ENCODE results near the gene CELF3.
A peak's percentile ranks its signal among the peaks of the same experiment; 100 is the strongest.
"Not testable (repeated sequence)": the region's sequence is repeated elsewhere in the genome, so short reads cannot be mapped to it uniquely, and the experiment has no call there.

The CELF3 gene

DNA sequence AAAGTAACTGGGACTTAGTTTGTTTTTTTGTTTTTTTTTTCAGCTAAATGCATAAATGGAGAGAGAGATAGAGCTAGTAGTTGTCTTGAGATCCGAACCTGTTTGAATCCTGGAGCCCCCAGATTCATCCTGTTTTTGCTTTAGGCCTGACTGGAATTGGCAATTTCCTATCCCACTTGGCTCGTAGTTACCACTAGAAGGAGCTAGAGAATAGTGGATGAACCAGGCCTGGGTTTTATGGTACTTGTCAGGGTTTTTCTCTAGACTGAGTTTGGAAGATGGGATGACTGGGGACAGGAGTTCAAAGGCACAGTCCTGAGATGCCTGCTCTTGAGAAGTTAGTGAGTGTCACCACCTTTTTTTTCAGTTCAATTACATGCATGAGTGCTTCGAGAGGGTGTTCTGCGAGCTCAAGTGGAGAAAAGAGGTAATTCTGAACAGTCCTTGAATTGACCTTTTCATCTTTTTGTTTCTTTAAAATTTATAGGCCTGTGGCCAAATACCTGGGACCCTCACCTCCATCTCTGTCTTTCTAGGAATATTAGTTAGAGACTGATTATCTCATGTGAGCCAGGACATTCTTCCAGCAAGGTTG is 23.4 kb downstream of the CELF3 start:
- no peak for DNase-seq

DNA sequence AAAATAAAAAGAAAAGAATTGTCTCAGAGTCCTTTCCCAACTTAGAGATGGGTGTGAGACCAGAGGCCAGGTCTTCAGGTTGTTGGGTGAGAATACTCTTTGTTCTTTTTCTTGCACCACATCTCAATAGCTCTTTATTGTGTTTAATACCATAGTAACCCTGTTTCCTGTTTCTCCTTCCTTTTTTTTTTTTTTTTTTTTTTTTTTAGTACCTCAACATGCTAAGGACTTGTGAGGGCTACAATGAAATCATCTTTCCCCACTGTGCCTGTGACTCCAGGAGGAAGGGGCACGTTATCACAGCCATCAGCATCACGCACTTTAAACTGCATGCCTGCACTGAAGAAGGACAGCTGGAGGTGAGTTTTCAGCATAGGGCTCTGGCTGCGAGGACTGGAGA is 24.4 kb downstream of the CELF3 start:
- no peak for DNase-seq

DNA sequence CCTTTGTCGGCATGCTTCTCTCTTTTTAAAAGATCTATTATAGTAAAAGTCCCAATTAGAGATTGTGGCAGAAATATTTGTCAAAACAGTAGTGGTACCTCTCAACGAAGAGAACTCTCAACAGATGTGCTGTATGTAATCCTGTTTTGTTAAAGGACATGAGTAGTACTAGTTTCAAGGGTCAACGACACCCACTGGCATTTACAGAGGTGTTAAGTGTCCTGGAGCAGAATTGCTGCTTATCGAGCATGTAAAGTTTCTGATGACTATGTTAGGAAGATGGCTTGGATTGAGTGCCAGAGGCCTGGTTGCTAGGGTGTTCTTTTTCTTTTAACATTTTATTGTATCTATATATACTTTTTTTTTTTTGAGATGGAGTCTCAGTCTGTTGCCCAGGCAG is 27.1 kb downstream of the CELF3 start:
- no peak for DNase-seq

DNA sequence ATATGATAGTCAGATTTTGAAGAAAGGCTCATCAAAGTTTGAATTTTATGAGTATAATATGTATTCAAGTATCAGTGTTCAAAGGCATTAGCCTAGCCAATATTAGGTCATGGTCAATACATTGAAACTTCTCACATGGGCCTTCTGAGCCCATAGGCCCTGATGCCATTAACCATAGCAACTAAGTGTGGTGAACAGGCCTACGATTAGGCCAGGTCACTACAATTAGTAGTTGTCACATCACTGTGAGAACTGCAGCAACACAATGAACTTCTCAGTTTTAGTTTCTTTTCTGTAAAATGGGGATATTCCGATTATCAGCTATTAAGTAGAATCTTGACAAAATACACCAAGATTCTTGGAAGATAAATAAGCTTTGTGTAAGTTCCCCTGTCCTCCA is 30.0 kb downstream of the CELF3 start:
- no peak for DNase-seq

DNA sequence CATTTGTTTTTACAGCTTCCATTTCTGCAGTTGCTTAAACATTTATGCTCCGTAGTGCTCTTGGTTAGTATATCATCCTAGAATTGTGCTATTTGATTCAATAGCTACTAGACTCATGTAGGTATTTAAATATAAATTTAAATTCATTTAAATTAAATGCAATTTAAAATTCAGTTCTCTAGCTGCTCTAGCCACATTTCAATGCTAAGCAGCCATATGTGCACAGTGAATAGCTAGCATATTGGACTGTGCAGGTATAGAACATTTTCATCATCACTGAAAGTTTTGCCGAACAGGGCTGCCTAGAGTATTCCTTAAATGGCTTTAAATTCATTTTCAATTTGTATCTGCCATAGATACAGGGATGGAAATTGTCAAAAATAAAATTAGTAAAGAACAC is 32.5 kb downstream of the CELF3 start:
- no peak for DNase-seq

DNA sequence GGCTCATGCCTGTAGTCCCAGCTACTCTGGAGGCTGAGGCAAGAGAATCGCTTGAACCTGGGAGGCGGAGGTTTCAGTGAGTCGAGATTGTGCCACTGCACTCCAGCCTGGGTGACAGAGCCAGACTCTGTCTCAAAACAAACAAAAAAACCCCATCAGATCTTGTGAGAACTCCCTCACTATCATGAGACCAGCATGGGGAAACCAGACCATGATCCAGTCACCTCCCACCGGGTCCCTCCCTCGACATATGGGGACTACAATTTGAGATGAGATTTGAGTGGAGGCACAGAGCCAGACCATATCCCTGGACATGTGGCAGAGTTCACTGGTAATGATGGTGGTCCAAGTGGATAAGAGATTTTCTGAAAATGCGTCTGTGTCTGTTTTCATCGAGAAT is 33.7 kb downstream of the CELF3 start:
- not testable (repeated sequence) for DNase-seq

DNA sequence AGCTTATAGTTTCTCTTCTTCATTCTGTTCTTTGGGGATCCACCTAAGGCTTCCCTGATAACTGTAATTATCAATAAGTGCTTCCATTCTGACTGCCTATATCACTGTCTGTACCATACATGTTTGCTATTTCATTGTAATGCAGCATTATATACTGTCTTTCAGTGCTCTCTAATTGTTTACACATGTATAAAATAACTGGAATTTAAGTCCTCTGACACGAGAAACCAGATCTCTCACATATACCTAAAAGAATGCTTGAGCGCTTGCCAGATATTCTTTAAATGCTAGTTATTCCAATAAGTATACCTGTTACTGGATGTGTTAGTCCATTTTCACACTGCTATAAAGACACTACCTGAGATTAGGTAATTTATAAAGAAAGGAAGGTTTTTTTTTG is 34.7 kb downstream of the CELF3 start:
- no peak for DNase-seq

DNA sequence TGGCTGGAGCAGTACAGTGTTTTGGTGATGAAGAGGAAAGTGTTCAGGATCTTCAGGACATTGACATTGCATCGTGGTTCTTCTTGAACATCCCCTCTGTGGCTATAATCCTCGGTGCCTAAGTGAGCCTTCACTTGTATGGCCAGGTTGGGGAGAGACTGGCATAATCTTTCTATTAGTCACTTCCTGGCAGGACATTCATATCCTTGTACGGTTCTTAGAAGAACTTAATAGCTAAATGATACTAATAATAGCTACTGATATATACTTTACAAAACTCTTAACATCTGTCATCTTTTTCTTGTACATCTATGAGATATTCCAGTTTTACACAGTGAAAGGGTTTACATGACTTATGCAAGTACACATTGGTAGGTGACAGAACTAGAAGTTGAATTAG is 35.8 kb downstream of the CELF3 start:
- DNase-seq = no peak

DNA sequence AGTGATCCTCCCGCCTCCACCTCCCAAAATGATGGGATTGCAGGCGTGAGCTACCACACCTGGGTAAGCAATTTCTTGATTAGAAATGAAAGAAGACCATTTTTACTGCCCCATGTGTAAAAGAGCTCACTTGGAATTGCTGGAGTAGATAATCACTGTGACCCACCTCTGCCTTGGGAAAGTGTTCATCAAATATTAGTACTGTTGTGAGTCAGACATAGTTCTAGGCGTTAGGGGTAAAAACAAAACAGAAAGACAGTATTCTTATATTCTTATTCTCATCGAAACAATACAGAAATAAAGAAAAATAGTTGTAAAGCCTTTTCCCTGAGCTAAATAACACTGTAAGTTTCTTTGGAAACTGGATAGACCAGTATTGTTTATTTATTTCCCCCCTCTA is 36.2 kb downstream of the CELF3 start:
- no peak for DNase-seq

DNA sequence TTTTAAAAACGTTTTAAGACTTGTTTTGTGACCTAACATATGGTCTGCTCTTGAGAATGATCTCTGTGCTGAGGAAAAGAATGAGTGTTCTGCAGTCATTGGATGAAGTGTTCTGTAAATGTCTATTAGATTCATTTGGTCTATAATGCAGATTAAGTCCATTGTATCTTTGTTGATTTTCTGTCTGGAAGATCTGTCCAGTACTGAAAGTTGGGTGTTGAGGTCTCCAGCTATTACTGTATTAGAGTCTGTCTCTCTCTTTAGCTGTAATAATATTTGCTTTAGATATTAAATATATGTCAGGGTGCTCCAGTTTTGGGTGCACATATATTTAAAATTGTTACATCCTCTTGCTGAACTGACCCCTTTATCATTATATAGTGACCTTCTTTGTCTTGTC is 43.2 kb downstream of the CELF3 start:
- no peak for DNase-seq

DNA sequence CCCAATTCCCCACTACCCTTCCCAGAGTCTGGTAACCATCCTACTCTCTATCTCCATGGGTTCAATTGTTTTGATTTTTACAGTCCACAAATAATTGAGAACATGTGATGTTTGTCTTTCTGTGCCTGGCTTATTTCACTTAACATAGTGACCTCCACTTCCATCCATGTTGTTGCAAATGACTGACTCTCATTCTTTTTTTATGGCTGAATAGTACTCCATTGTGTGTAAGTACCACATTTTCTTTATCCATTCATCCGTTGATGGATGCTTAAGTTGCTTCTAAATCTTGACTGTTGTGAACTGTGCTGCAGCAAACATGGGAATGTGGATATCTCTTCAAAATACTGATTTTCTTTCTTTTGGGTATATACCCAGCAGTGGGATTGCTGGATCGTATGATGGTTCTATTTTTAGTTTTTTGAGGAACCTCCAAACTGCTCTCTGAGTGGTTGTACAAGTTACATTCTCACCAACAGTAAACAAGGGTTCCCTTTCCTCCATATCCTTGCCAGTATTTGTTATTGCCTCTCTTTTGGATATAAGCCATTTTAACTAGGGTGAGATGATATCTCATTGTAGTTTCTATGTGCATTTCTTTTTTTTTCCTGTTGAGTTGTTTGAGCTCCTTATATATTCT is 46.4 kb downstream of the CELF3 start:
- not testable (repeated sequence) for DNase-seq

DNA sequence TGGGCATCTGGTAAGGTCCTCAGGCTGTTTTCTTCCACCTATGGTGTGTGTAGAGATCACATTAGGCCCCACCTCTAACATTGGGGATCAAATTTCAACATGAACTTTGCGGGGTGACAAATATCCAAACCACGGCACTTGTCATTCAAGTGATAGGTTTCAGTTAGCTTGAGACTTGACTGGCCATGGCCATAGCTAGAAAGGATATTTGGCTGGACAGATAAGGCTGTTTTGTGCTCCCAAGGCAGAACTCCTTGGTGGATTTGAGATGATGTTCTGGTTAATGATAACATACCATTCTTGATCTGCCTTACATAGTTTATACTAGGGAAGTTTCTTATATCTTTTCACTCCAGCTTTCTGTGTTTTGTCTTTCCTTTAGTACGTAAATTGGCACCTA is 48.5 kb downstream of the CELF3 start:
- DNase-seq = no peak

DNA sequence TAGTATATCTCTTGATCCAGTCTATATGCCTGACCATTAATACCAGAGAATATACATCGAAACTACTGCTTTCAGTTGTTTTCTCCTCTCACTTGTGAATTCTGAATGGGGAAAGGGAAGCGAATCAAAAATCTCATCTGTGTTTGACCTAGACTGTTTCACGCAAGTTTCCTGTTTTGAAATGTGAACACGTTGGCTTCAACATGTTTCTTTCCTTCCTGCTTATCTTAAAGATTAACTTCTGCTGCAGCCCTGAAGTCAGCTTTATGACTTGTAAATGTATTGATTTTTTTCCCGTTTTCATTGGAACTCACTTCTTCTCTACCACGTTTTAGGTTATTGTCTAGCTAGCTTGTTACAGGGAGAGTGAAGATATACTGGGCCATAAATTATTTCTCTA is 54.9 kb downstream of the CELF3 start:
- DNase-seq = peak in 1 of 6 experiments; percentile 1

DNA sequence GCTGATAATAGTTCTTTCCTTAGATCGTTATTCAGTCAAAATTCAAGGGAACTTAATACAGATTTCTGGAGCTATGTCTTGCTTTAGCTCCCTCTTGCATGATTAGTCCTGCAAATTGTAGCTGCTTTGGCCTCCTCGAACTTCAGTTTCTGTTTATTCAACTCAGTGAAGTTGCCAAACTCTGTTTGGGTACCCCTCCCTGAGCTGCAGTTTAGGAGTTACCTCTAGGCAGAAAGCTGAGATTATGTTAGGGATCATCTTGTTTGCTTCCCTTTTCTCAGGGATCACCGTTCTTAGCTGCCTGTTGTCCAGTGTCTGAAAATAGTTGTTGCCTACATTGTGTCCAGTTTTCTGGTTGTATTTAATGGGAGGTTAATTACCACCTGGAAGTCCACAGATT is 61.2 kb downstream of the CELF3 start:
- DNase-seq = no peak

DNA sequence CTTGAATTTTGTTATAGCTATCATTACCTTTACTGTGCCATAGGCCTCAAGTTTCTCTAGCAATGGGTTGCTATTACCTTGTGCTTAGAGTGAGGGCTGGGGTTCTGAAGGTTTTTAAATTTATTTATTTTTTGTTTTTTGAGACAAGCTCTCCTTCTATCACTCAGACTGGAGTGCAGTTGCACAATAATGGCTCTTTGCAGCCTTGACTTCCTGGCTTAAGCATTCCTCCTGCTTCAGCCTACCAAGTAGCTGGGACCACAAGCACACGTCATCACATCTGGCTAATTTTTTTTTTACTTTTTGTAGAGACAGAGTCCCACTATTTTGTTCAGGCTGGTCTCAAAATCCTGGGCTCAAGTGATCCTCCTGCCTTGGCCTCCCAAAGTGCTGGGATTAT is 63.2 kb downstream of the CELF3 start:
- DNase-seq = no peak
